Measurements from ENCODE around the gene GALNT2. TPM values are rescaled to one million over a fixed set of nuclear protein-coding genes. Genes with fewer than 3 reads are reported as not detected.

Gene GALNT2
- total and polyA plus RNA-seq, 2 experiments from 2014 or later, result 17.8 to 48.3 TPM

DNA sequence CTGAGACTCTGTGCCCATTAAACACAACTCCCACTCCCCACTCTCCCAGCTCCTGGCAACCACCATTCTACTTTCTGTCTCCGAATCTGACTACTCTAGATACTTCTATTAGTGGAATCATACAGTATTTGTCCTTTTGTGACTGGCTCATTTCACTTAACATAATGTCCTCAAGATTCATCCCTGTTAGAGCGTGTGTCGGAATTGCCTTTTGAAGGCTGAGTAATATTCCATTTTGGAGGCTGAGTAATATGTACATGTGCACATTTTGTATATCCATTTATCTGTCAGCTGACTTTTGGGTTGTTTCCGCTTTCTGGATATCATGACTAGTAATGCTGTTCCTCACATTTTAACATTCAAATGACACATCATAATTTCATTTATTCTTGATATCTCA lies 30.3 kb downstream of the GALNT2 start:
- no peak overlapping the region for H3K4me3 ChIP-seq
- no peaks in the 10 kb centered on the region for H3K36me3 ChIP-seq (ENCODE audit: insufficient read depth)
- H3K9me3 Mint-ChIP-seq, result no peaks in the 10 kb centered on the region
- H3K4me1 Mint-ChIP-seq, result peaks cover 36% of the 10 kb centered on the region
- H3K27me3 Mint-ChIP-seq (ENCODE audit: insufficient read depth, low read depth, poor library complexity), result no peaks in the 10 kb centered on the region
- ATAC-seq (no peak), DNase-seq (ENCODE audit: low spot score) (no peak)
- H3K4me1 ChIP-seq (ENCODE audit: insufficient read depth), result peaks cover 13% of the 10 kb centered on the region
- no peaks in the 10 kb centered on the region for H3K9me2 ChIP-seq (ENCODE audit: insufficient read depth)
- peaks cover 3% of the 10 kb centered on the region; the same call in 1 of the 3 replicates for H3K36me3 Mint-ChIP-seq (ENCODE audit: low read depth)
- no peak overlapping the region for H3K27ac ChIP-seq (ENCODE audit: low read depth)
- H3K79me2 ChIP-seq (replicated peaks; ENCODE audit: insufficient read depth), result peaks cover 81% of the 10 kb centered on the region
- H4K20me1 ChIP-seq (replicated peaks; ENCODE audit: insufficient read depth), result peaks cover 20% of the 10 kb centered on the region
- no peak overlapping the region for H2AFZ ChIP-seq
- no peak overlapping the region for H3K4me3 Mint-ChIP-seq
- TF ChIP-seq ZNF331 (CRISPR knock-in tag; IDR thresholded peaks at IDR 0.05; ENCODE audit: low read depth), result no peak
- no peak for TF ChIP-seq ZNF114 (CRISPR knock-in tag; IDR thresholded peaks at IDR 0.05)
- TF ChIP-seq, protein P1, sequence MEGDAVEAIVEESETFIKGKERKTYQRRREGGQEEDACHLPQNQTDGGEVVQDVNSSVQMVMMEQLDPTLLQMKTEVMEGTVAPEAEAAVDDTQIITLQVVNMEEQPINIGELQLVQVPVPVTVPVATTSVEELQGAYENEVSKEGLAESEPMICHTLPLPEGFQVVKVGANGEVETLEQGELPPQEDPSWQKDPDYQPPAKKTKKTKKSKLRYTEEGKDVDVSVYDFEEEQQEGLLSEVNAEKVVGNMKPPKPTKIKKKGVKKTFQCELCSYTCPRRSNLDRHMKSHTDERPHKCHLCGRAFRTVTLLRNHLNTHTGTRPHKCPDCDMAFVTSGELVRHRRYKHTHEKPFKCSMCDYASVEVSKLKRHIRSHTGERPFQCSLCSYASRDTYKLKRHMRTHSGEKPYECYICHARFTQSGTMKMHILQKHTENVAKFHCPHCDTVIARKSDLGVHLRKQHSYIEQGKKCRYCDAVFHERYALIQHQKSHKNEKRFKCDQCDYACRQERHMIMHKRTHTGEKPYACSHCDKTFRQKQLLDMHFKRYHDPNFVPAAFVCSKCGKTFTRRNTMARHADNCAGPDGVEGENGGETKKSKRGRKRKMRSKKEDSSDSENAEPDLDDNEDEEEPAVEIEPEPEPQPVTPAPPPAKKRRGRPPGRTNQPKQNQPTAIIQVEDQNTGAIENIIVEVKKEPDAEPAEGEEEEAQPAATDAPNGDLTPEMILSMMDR (conservative IDR thresholded peaks at IDR 0.05; ENCODE audit: low read depth in 2 of 2), result no peak
- TF ChIP-seq, protein P2, sequence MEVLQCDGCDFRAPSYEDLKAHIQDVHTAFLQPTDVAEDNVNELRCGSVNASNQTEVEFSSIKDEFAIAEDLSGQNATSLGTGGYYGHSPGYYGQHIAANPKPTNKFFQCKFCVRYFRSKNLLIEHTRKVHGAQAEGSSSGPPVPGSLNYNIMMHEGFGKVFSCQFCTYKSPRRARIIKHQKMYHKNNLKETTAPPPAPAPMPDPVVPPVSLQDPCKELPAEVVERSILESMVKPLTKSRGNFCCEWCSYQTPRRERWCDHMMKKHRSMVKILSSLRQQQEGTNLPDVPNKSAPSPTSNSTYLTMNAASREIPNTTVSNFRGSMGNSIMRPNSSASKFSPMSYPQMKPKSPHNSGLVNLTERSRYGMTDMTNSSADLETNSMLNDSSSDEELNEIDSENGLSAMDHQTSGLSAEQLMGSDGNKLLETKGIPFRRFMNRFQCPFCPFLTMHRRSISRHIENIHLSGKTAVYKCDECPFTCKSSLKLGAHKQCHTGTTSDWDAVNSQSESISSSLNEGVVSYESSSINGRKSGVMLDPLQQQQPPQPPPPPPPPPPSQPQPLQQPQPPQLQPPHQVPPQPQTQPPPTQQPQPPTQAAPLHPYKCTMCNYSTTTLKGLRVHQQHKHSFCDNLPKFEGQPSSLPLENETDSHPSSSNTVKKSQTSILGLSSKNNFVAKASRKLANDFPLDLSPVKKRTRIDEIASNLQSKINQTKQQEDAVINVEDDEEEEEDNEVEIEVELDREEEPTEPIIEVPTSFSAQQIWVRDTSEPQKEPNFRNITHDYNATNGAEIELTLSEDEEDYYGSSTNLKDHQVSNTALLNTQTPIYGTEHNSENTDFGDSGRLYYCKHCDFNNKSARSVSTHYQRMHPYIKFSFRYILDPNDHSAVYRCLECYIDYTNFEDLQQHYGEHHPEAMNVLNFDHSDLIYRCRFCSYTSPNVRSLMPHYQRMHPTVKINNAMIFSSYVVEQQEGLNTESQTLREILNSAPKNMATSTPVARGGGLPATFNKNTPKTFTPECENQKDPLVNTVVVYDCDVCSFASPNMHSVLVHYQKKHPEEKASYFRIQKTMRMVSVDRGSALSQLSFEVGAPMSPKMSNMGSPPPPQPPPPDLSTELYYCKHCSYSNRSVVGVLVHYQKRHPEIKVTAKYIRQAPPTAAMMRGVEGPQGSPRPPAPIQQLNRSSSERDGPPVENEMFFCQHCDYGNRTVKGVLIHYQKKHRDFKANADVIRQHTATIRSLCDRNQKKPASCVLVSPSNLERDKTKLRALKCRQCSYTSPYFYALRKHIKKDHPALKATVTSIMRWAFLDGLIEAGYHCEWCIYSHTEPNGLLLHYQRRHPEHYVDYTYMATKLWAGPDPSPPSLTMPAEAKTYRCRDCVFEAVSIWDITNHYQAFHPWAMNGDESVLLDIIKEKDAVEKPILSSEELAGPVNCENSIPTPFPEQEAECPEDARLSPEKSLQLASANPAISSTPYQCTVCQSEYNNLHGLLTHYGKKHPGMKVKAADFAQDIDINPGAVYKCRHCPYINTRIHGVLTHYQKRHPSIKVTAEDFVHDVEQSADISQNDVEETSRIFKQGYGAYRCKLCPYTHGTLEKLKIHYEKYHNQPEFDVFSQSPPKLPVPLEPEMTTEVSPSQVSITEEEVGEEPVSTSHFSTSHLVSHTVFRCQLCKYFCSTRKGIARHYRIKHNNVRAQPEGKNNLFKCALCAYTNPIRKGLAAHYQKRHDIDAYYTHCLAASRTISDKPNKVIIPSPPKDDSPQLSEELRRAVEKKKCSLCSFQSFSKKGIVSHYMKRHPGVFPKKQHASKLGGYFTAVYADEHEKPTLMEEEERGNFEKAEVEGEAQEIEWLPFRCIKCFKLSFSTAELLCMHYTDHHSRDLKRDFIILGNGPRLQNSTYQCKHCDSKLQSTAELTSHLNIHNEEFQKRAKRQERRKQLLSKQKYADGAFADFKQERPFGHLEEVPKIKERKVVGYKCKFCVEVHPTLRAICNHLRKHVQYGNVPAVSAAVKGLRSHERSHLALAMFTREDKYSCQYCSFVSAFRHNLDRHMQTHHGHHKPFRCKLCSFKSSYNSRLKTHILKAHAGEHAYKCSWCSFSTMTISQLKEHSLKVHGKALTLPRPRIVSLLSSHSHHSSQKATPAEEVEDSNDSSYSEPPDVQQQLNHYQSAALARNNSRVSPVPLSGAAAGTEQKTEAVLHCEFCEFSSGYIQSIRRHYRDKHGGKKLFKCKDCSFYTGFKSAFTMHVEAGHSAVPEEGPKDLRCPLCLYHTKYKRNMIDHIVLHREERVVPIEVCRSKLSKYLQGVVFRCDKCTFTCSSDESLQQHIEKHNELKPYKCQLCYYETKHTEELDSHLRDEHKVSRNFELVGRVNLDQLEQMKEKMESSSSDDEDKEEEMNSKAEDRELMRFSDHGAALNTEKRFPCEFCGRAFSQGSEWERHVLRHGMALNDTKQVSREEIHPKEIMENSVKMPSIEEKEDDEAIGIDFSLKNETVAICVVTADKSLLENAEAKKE (CRISPR knock-in tag; IDR thresholded peaks at IDR 0.05), result no peak
- TF ChIP-seq EZH2phosphoT487 (IDR thresholded peaks at IDR 0.05; ENCODE audit: unreplicated experiment), result no peak
- TF ChIP-seq EZH2 (IDR thresholded peaks at IDR 0.05; ENCODE audit: low read depth, unreplicated experiment), result no peak
- no peak for TF ChIP-seq NANOG (IDR thresholded peaks at IDR 0.05; ENCODE audit: borderline replicate concordance)
- TF ChIP-seq POLR2AphosphoS5 (IDR thresholded peaks at IDR 0.05; ENCODE audit: low read depth), result no peak
- TF ChIP-seq, protein P3, sequence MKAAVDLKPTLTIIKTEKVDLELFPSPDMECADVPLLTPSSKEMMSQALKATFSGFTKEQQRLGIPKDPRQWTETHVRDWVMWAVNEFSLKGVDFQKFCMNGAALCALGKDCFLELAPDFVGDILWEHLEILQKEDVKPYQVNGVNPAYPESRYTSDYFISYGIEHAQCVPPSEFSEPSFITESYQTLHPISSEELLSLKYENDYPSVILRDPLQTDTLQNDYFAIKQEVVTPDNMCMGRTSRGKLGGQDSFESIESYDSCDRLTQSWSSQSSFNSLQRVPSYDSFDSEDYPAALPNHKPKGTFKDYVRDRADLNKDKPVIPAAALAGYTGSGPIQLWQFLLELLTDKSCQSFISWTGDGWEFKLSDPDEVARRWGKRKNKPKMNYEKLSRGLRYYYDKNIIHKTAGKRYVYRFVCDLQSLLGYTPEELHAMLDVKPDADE (IDR thresholded peaks at IDR 0.05), result no peak
- TF ChIP-seq JUNB (IDR thresholded peaks at IDR 0.05; ENCODE audit: unreplicated experiment), result no peak
- TF ChIP-seq, protein P4, sequence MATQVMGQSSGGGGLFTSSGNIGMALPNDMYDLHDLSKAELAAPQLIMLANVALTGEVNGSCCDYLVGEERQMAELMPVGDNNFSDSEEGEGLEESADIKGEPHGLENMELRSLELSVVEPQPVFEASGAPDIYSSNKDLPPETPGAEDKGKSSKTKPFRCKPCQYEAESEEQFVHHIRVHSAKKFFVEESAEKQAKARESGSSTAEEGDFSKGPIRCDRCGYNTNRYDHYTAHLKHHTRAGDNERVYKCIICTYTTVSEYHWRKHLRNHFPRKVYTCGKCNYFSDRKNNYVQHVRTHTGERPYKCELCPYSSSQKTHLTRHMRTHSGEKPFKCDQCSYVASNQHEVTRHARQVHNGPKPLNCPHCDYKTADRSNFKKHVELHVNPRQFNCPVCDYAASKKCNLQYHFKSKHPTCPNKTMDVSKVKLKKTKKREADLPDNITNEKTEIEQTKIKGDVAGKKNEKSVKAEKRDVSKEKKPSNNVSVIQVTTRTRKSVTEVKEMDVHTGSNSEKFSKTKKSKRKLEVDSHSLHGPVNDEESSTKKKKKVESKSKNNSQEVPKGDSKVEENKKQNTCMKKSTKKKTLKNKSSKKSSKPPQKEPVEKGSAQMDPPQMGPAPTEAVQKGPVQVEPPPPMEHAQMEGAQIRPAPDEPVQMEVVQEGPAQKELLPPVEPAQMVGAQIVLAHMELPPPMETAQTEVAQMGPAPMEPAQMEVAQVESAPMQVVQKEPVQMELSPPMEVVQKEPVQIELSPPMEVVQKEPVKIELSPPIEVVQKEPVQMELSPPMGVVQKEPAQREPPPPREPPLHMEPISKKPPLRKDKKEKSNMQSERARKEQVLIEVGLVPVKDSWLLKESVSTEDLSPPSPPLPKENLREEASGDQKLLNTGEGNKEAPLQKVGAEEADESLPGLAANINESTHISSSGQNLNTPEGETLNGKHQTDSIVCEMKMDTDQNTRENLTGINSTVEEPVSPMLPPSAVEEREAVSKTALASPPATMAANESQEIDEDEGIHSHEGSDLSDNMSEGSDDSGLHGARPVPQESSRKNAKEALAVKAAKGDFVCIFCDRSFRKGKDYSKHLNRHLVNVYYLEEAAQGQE (IDR thresholded peaks at IDR 0.05; ENCODE audit: unreplicated experiment), result no peak
- TF ChIP-seq STAT1 (IDR thresholded peaks at IDR 0.05; ENCODE audit: unreplicated experiment), result no peak
- TF ChIP-seq CREB1 (CRISPR knock-in tag; IDR thresholded peaks at IDR 0.05; ENCODE audit: low read depth), result no peak
- H3K4me2 ChIP-seq, result no peak overlapping the region
- H3F3A ChIP-seq (replicated peaks; ENCODE audit: low read depth), result no peaks in the 10 kb centered on the region
- H3K27ac Mint-ChIP-seq, result no peak overlapping the region
- no peaks in the 10 kb centered on the region for H3K27me3 ChIP-seq (ENCODE audit: insufficient read depth)

All from GM23338 (cell line).